A673 (cell line): Measurements from ENCODE around the gene LIF.

ENCODE experiments used
- CTCF ChIP-seq: fragments of 300-800, 200-600 bp; sonication (generic); conservative IDR thresholded peaks from 2 replicates; pipeline ENCODE4 v1.5.1; 2017; ENCODE audit warnings: low read depth, mild to moderate bottlenecking, antibody characterized with exemption, low read length, moderate library complexity, mixed read lengths
- EZH2 ChIP-seq: fragments of 200-600 bp; sonication (generic); IDR thresholded peaks from 2 replicates; pipeline ENCODE4 v1.6.1; 2017; ENCODE audit warnings: borderline replicate concordance, low read depth, mild to moderate bottlenecking, mixed read lengths, antibody characterized with exemption, low read length; ENCODE audit not compliant: poor library complexity, severe bottlenecking

- no peak for TF ChIP-seq CTCF
- TF ChIP-seq EZH2 = no peak
These were observed 34.1 kb downstream of the LIF start for GRCh38 chr22:30212363-30212995.
